ENCODE data around the gene GLYR1.

DNA sequence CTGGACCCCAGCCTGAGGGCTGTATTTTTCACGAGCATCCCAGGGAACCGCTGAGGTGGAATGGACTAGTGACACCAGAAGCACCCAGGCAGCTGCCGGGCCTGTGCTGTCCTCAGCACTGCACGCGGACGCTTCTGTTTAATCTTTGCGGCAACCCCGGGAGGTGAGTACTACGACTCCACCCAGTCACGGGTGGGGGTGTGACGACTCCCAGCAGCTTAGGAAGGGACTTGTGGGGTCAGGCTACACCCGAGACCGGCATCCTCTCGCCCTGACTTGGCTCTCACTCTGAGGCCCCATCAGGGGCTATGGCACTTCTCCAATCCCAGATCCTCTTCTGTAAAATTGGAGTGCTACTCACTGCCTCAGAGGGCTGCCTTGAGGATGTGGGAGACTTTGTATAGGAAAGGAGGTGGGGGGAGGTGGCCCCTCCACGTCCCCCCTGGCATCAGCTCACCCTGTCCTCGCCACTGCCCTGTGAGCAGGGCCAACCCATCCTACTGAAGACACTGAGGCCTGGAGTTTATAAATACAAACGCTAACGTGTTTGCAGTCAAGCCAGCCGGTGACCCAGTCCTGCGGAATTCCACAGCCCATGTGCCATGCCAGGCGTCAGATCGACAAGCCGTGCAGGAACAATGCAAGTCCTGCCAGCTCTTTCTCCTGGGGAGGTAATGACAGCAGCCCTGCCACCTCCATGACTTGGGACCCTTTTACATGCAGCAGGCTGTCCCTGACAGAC, 45.4 kb upstream of the GLYR1 start:
- TF ChIP-seq, protein P1, sequence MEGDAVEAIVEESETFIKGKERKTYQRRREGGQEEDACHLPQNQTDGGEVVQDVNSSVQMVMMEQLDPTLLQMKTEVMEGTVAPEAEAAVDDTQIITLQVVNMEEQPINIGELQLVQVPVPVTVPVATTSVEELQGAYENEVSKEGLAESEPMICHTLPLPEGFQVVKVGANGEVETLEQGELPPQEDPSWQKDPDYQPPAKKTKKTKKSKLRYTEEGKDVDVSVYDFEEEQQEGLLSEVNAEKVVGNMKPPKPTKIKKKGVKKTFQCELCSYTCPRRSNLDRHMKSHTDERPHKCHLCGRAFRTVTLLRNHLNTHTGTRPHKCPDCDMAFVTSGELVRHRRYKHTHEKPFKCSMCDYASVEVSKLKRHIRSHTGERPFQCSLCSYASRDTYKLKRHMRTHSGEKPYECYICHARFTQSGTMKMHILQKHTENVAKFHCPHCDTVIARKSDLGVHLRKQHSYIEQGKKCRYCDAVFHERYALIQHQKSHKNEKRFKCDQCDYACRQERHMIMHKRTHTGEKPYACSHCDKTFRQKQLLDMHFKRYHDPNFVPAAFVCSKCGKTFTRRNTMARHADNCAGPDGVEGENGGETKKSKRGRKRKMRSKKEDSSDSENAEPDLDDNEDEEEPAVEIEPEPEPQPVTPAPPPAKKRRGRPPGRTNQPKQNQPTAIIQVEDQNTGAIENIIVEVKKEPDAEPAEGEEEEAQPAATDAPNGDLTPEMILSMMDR (optimal IDR thresholded peaks at IDR 0.05 in 1 of 3, IDR thresholded peaks at IDR 0.05 in 1 of 3, conservative IDR thresholded peaks at IDR 0.05 in 1 of 3; ENCODE audit: extremely low read depth in 1 of 3, insufficient read depth in 2 of 3, low read length in 3 of 3), result no peak
- TF ChIP-seq EZH2 (IDR thresholded peaks at IDR 0.05; ENCODE audit: low read length), result no peak
